GM18507 (cell line): Measurements from ENCODE around the gene NDRG4.

ENCODE experiments used
- DNase-seq: peaks from one replicate; pipeline ENCODE4 v3.0.0; 2011; ENCODE audit warnings: low read depth; ENCODE audit not compliant: insufficient read length; ENCODE audit errors: extremely low spot score
- FAIRE-seq: peaks from 2 replicates; lab custom pipeline; 2011; peaks lifted over from hg19 to GRCh38; lab: Jason Lieb, UNC

NDRG4 gene

DNA sequence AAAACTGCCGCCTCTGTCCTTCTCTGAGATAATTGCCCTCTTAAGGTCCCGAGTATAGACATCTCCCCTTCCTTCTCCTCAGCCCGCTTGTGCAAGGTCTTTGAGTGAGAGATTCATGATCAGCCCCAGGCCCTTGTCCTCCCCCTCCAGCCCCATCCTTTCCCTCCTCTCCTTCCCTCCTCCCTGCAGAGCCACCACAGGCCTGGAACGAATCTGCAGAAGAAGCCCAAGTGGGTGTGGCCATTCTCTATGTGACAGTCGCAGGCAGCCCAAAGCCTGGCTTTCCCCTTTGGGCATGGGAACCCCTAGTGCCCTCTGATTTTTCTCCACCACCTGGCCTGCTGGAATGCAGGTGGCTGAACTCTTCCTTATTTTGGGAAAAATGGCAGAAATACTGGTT is 7.2 kb upstream of the NDRG4 start:
- no peak for FAIRE-seq

DNA sequence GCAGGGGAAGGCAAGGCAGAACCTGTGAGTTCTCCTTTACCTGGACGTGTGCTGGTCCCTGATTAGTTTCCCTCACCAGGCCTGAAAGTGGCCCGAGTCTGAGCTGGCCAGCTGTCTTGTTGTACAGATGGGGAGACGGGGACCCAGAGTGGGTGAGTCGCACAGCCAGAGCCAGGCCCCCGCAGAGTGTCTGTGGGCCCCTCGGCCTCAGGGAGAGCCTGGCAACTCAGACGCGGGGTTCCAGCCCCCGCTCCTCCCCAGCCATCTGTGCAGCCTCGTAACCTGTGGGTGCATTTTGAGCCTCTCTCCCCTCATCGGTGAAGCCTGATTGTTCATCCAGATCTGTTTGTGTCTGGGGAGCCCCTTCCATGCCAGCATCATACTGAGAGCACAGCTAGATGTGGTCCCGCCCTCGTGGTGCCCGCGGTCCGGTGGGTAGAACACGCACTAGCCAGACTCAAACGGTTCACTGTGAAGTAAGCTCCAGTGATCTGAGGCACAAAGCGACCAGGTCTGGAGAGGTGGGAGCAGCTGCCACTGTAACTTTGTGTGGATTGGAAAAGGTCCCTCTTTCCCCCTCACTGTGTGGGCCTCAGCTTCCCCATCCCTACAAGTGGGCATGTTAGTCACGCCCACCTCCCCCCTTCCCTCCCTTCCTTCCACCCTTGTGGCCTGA is 6.0 kb upstream of the NDRG4 start:
- DNase-seq (no peak), FAIRE-seq (no peak)

More for the DNA sequence above, 7.2 kb upstream of the NDRG4 start:
- DNase-seq = no peak

DNA sequence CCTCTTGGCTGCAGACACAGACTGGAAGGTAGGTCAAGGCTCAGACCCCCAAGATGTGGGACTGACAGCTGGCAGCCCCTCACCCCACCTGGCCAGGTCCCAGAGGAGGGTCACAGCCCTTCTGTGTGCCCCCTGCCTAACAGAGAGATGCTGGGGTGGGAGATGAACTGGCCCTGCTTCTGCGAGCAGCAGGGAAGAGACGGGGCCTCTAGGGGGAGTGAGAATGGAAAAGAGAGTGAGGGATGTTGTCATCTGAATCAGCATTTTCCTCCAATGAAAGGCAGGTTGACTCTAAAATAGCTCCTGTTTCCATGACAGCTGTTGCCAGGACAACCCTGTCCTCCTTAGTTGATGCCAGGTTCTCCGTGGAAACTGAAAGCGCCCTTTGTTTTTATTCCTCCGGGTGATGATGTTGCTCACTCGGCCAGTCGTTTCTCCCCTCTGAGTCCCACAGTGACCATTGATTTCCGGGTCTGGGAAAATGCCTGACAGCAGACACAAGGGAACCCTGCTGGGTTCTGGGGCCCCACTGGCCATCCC is 4.9 kb upstream of the NDRG4 start:
- FAIRE-seq (peak; percentile 72), DNase-seq (peak; percentile 62)

DNA sequence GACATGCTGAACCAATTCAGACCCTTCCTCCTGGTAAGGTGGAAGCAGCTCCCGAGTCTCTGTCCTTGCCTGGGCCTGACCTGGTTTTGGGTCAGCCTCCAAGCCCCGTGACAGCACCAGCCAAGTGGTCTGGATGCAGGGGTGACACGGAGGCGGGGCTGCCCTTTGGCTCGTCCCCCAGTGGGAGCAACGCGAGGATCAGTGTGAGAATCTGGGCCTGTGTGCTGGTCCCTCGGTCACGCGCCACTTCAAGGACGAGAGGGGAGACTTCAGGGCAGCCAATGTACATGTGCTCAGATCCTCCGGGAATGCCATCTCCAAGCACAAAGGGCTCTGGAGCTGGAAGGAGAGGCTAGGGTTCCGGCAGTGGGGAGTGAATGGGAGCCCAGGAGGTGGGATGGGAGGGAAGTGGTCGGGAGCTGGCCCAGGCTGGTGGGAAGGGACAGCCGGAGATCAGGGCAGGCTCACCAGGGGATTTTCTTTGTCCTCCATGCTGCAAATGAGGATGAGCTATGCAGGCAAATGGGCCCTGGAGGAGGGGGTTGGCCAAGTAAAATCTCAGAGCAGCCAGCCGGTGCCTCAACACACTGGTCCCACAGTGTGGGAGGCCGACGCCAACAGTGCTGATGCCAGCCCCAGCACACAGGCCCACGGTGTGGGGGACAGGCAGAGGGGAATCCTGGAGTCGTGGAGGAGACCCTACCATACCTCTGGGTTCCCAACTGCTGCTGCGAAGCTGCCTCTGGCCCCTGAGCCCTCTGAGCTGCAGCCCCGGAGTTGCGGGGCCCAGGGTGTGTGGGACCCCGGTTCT is 4.2 kb upstream of the NDRG4 start:
- FAIRE-seq = no peak

DNA sequence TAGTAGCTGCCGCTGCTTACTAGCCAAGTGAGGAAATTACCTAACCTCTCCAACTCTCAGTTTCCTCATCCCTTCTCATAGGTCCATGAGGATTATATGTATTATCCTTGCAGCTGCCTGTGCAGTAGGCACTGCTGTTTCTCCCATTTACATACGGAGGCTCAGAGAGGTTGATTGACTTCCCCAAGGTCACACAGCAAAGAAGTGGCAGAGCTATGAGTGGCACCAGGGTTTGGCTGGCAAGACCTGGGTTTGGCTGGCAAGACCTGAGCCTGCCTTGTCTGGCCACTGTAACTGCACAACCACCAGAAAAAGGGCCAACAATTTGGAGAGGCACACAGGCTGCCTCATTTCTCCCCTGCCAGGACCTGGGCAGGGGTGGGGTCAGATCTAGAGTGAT is 2.5 kb upstream of the NDRG4 start:
- no peak for FAIRE-seq
- DNase-seq = no peak

More for the DNA sequence above, 4.2 kb upstream of the NDRG4 start:
- DNase-seq = no peak

DNA sequence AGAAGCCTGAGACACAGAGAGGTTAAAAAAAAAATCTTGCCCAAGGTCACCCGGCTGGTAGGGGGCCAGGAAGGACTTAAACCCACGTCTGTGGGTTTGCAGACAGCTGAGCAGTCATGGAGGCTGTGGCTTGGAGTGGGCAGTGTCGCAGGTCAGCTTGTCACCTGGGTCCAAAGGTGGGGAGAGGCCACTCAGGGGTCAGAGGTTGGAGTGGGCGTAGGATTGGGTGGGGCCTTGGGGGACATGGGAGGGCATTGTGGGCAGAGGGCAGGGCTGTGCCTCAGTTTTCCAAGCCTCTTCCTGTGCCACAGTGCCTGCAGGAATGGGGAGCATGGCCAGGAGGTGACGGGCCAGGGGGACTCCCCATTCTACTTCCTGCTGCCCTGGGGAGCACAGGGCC is 2.0 kb upstream of the NDRG4 start:
- FAIRE-seq (no peak), DNase-seq (no peak)

DNA sequence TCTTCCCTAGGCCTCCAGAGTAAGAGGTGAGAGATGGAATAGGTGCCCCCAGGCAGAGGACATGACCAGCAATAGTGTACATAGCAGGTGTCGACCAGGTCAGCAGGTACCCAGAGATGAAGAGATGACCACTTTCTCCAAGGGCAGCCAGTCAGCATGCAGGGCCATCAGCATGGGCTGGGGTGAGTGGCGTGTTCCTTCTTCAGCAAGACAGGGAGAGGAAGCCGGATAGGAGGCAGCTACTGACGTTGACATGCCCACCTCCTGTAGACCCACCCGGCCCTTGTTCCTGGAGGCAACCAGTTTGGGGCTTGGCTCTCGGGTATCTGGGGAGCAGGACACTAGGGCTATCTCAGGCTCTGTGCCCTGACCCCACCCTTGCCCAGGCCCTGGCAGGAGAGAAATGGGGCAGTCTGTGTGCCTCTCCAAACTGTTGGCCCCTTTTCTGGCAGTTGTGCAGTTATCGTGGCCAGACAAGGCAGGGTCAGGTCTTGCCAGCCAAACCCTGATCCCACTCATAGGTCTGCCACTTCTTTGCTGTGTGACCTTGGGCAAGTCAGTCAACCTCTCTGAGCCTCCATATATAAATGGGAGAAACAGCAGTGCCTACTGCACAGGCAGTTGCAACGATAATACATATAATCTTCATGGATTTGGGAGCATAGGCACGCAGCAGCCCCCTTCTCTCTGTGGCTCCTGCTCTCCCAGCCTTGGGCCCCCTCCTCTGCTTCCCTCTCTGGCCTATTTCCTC is 1.4 kb upstream of the NDRG4 start:
- FAIRE-seq = no peak

DNA sequence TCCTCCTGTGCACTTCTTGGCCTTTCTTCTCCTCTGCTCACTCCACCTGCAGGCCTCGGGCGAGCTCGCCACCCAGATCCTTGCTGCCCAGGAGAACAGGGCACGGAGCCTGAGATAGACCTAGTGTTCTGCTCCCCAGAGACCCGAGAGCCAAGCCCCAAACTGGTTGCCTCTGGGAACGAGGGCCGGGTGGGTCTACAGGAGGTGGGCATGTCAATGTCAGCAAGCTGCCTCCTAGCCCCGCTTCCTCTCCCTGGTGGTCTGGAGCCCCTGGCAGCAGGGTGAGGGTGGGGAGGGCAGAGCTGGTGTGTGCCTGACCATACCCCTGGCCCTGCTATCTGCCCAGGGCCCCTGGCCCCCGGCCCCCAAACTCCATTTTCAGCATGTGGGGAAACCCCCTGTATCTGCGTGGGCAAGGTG is 841 bp upstream of the NDRG4 start:
- DNase-seq (no peak), FAIRE-seq (no peak)

More for the DNA sequence above, 1.4 kb upstream of the NDRG4 start:
- no peak for DNase-seq

DNA sequence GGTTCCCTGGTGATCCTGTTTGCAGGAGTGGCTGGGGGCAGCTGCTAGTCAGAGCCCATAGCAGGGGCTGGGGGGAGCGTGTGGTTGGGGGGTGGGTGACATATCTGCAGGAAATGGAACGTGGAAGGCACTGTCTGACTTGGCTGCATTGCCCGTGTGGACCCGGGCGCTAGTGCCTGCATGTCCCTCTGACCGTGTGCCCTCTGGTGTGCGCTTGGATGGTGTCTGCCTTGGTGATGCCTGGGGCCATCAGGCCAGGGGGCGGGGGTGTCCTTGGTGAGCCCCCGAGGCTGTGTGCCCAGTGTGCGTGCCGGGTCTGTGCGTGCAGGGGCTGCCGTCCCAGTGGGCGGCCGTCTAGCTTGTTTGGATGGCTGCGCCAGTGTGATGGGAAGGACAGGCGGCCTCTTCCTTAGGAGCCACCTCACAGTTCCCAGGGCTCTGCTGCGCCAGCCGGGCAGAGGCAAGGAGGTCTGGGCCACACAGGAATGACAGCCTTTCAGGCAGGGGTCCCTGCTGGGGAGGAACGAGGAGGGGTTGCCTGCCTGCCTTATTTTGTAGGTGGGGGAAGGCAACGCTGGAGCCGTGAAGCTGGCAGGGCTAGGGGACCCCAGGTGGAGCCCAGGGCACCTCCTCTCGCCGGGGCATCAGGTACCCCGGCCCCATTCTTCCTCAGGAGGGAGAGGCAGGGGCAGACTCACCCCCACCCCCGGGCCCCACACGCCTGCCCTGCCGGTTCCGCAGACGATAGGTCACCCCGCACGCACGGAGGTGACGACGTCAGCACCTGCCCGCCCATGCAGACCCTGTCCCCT is 693 bp downstream of the NDRG4 start:
- no peak for DNase-seq
- FAIRE-seq = no peak

DNA sequence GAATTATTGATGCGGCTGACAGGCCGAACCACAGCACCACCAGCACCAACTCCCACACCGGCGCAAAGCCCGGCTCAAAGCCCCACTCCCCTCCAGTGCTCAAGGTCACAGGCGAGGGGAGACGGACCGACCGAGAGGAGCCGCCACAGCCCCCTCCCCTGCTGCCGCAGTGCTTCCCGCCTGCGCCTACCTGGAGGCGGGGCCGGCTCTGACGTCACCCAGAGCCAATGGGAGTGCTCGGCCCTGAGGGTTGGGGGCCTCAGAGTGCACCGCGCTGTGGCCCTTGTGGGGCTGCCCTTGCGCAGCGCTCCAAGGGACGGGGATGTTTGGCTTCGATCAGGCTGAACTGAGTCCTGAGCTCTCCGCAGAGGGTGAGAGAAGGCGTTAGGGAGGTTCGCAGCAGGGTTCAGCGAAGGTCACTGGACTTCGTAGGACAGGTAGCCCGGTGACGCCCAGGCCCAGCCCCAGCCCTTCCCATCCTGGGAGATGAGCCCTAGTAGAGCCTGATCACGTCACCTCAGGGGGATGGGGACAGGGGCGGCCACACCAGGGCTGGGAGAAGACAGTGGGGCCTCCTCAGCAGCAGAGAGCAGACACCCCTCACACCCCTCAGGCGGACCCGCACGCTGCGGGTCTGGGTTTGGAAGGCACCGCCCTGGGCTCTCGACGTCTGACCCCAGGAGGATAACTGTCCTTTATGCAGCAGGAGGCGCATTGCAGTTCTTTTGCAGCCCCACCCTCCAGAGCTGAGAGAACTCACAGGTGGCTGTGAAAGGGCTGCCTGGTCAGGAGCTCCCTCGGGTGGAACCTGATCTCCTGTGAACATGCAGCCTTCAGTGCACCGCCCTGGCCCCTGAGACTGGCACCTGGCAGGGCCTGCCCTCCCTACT is 1.5 kb downstream of the NDRG4 start:
- DNase-seq (no peak), FAIRE-seq (no peak)

DNA sequence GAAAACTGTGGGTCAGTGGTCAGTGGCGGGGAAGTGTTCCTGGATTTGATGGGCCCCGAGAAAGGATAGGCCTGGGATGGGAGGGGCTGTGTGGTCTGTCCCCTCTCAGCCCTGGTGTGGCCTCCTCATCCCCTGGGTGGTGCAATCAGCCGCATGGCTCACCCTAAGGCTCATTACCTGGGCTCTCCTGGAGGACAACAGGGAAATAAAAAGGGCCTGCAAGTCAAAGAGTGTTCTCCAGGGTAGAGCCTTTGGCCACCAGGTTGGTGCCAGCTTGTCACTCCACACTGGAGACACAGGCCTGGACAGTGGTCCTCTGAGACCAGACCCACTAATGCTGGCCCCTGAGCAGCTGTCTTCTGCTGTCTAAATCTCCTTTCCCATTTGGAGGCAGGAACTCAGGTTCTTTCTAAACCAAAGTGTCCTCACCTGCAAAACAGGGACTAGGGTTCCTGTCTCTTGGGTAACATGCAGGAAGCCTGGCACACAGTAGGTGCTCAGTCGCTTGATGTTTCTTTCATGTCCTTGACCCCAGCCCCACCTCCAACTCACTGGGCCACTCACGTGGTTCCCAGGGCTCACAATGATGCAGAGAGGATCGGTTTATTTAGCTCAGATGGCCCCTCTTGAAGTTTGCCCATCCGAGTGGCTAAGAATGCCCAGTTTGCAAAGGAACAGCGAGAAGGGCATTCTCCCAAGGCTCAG is 2.4 kb downstream of the NDRG4 start:
- no peak for FAIRE-seq
- no peak for DNase-seq

DNA sequence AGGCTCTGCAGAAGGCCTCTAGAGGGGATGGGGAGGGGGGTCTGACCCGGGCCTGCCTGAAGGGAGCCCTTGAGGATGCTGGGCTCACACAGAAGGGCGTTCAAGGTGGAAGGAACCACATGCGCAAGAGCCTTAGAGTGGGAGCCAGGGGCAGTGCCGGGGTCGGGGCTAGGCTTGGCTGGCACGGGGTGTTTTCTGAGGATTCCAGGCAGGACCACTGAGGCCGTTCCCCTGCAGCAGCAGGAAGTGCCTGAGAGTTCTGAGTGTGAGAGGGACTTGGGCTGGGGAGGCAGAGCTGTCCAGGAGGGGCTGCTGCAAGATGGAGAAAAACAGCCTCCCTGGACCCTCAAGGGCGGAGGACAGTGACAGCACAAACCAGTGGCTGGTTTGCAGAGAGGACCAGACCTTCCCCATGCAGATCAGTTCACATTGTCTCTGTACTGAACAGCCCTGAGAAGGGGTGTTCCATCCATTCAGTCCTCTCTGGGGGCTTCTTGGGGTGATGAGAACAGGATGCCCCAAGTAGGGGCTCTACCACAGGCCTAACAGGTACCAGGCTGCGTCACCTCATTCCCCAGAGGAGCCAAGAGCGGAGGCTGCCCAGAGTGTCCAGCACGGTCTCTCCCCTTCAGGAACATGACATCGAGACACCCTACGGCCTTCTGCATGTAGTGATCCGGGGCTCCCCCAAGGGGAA is 3.4 kb downstream of the NDRG4 start:
- DNase-seq = no peak
- FAIRE-seq = no peak

DNA sequence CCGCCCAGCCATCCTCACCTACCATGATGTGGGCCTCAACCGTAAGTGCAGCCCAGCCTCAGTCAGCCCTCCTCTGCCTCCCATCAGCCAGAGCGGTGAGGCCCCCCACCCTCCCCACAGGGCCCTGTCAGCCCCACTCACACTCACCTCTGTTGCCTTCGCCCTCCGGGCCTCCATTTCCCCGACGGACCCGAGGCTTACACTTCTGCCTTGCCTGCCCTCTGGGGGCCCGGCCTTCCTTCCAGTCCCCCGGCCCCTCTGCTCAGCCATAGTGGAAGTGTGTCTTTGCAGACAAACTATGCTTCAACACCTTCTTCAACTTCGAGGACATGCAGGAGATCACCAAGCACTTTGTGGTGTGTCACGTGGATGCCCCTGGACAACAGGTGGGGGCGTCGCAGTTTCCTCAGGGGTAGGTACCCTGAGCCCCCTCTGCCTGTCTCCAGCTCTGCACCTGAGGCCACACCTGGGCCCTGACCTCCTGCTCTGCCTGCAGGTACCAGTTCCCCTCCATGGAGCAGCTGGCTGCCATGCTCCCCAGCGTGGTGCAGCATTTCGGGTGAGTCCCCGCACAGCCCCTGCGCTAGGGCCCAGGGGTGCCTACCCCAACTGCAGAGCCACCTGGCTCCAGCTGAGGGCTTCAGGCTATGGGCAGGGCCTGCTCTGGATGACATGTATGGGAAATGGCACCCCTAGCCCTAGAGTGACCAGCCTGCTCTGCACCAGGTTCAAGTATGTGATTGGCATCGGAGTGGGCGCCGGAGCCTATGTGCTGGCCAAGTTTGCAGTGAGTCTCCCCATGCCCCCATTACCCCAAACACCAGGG is 4.1 kb downstream of the NDRG4 start:
- no peak for DNase-seq
- no peak for FAIRE-seq

DNA sequence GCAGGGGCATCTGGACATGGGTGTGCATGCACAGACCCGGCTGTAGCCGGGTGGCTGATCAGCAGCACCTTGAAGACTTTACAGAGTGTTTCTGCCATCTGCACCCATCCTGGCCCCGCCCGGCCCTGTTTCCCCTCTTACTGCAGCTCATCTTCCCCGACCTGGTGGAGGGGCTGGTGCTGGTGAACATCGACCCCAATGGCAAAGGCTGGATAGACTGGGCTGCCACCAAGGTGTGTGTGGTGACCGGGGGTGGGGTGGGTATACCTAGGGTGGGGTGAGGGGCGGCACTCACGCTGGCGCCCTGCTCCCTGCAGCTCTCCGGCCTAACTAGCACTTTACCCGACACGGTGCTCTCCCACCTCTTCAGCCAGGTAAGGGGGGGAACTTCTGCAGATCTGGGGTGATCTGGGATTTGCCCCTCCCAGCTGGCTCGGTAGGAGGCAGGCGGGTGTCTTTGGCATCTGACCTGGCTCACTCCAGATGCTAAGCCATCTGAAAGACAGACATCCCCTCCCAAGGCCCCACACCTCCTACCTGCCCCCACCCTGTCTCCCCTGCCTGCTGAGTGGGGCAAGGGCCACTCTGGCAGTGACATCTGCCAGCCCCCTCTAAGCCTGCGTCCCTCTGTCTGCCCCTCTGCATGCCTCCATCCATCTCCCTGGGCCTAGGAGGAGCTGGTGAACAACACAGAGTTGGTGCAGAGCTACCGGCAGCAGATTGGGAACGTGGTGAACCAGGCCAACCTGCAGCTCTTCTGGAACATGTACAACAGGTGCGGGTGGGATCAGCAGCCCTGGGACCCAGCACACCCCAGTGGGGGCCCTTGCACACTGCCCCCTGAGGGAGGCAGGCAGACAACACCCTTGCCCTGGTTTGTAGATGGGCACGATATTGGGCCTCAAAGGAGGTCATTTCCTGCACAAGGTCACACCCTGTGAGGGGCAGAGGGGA is 6.6 kb downstream of the NDRG4 start:
- FAIRE-seq = no peak
- DNase-seq = no peak

DNA sequence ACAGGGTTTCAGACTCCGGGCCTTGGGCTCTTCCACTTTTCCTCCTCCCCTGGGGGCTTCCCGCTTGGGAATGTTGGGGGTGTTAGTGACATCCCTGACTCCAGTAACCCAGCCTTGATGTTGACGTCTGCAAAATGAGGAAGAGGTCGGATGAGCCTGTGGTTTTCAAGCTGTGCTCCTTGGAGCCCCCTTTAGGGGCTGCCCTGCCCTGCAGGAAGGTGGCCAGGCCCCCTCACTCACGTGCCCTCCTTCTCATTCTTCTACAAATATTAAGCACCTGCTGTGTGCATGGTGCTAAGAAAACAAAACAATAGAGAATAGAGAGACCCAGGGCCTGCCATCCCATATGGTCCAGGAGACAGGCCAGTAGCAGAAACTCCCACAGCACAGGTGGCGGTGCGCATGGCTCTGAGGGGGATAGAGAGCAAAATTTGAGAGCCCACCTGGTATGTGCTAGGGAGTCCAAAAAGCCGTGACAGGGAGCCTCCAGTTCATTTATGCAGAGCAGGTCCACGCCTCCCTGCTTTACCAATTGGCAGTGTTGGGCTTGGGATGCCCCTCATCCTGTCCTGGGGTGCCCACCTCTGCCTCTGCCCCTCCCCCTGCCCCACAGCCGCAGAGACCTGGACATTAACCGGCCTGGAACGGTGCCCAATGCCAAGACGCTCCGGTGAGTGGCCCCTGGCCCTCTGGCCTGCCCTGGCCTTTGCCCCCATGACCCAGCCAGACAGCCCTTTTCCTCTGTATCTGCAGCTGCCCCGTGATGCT is 7.4 kb downstream of the NDRG4 start:
- DNase-seq = no peak
- FAIRE-seq = no peak
